PC-9 (cell line): ENCODE measurements around the gene COTL1. TPM values are rescaled to one million over a fixed set of nuclear protein-coding genes. Genes with fewer than 3 reads are reported as not detected.

Experiments used
- BruUV-seq: library from RNA; stranded (reverse); fragments of 400-500 nt; replicated peaks from 2 replicates; lab custom pipeline; 2021; lab: Mats Ljungman, UMichigan
- CTCF ChIA-PET: fragments of 300-600 bp; sonication (Branson Sonifier 250); formaldehyde crosslinking; loops from one replicate; lab custom pipeline; 2022; ENCODE audit warnings: antibody characterized with exemption; lab: Charles Lee
- POLR2A ChIA-PET: fragments of 300-600 bp; sonication (Branson Sonifier 250); formaldehyde crosslinking; loops from one replicate; lab custom pipeline; 2022; ENCODE audit warnings: antibody characterized with exemption; ENCODE audit not compliant: unreplicated experiment; lab: Charles Lee
- DNase-seq, 2 experiments: peaks; one replicate each; pipeline versions ENCODE4 v3.0.0 to v3.0.0-alpha.2; 2015 to 2022; ENCODE audit warnings: mixed read lengths in 1 of 2
- H2AFZ ChIP-seq: fragments of 200-600 bp; sonication (generic); 2 replicates; pipeline ENCODE4 v1.8.1; 2017; ENCODE audit warnings: antibody characterized with exemption
- H3F3A ChIP-seq: fragments of 200-600 bp; sonication (generic); 2 replicates; pipeline ENCODE4 v1.8.1; 2017; ENCODE audit warnings: antibody characterized with exemption, mild to moderate bottlenecking, low read depth; ENCODE audit not compliant: insufficient read depth
- H3K27ac ChIP-seq: fragments of 200-600 bp; sonication (generic); 2 replicates; pipeline ENCODE4 v1.6.1; 2016; ENCODE audit warnings: mixed run types
- H3K27me3 ChIP-seq: fragments of 200-600 bp; sonication (generic); 2 replicates; pipeline ENCODE4 v1.6.1; 2016; ENCODE audit warnings: low read depth, mixed run types; ENCODE audit not compliant: insufficient read depth
- H3K36me3 ChIP-seq: fragments of 200-600 bp; sonication (generic); 2 replicates; pipeline ENCODE4 v1.6.1; 2016; ENCODE audit warnings: low read depth, mixed run types
- H3K4me1 ChIP-seq: fragments of 200-600 bp; sonication (generic); replicated peaks from 2 replicates; pipeline ENCODE4 v1.6.1; 2016; ENCODE audit warnings: mixed run types; ENCODE audit not compliant: insufficient read depth
- H3K4me2 ChIP-seq: fragments of 200-600 bp; sonication (generic); 2 replicates; pipeline ENCODE4 v1.6.1; 2017; ENCODE audit warnings: mixed run types
- H3K4me3 ChIP-seq: fragments of 200-600 bp; sonication (generic); 2 replicates; pipeline ENCODE4 v1.6.1; 2016; ENCODE audit warnings: mixed run types
- H3K79me2 ChIP-seq: fragments of 200-600 bp; sonication (generic); 2 replicates; pipeline ENCODE4 v1.6.1; 2017; ENCODE audit warnings: low read depth, mixed run types
- H3K9me2 ChIP-seq: fragments of 200-600 bp; sonication (generic); 2 replicates; pipeline ENCODE4 v1.8.1; 2017; ENCODE audit warnings: mild to moderate bottlenecking; ENCODE audit not compliant: insufficient read depth
- H3K9me3 ChIP-seq: fragments of 200-600 bp; sonication (generic); 2 replicates; pipeline ENCODE4 v1.8.1; 2016; ENCODE audit warnings: low read depth; ENCODE audit not compliant: insufficient read depth
- H4K20me1 ChIP-seq: fragments of 200-600 bp; sonication (generic); 2 replicates; pipeline ENCODE4 v1.8.1; 2017; ENCODE audit not compliant: insufficient read depth
- EZH2 ChIP-seq: fragments of 200-600 bp; sonication (generic); IDR thresholded peaks from 2 replicates; pipeline ENCODE4 v1.8.0; 2017; ENCODE audit warnings: antibody characterized with exemption, low read depth
- intact Hi-C: fragments of 100-400 bp; cut with micrococcal nuclease; formaldehyde crosslinking; loops from one replicate; pipeline ENCODE4 v1.10.0; 2022; ENCODE audit not compliant: unreplicated experiment
- total RNA-seq: library from RNA; stranded (reverse); gene quantifications from 2 replicates; pipeline ENCODE4 v1.2.3, GENCODE V29; 2021
- TF ChIP-seq, protein P1 (sequence below): fragments of 200-600 bp; sonication (generic); conservative IDR thresholded peaks from 2 replicates; pipeline ENCODE4 v1.6.1; 2017; ENCODE audit warnings: mixed run types, antibody characterized with exemption, mild to moderate bottlenecking, moderate library complexity

COTL1 gene
- total RNA-seq, 1 experiment from 2014 or later, result 512 TPM

DNA sequence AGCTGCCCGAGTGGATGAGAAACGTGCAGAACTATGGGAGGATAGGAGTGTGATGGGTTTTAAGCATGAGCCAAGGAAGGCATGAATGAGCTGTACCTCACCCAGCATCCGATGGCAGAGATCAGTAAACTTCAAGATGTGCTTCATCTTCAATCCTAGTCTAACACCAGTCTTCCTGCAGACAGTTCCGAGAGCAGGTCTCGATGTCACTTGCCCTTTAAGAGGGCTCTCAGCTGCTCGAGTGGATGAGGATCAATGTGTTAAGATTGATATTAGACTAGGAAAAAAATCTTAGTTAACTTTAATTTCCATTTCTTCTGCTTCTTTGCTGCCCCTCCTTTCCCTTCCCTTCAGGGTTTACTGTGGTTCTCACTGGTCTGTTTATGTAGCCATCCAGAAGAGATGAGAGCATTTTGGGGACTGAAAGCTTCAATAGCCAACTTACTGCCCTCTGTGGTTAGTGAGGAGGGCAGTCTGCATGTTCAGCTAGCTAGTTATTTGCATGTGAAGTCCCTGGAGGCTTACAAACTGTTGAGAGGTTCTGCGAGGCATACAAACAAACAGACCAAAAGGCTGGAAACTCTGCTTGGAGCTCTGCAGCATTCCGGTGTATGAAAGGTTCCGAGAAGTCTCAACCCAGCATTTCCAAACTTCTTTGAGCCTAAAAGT, 45.7 kb upstream of the COTL1 start:
- Histone ChIP-seq H2AFZ (no peak overlapping the region), H3K4me3 (no peak overlapping the region), H3K27ac (no peak overlapping the region), H3K36me3 (peaks cover 4% of the 10 kb centered on the region; the same call in 1 of the 2 replicates), H3F3A (0 out of 2 replicates have a peak, but pooled peaks cover 5% of the 10 kb centered on the region), H3K4me1 (no peaks in the 10 kb centered on the region), H4K20me1 (no peaks in the 10 kb centered on the region), H3K79me2 (no peaks in the 10 kb centered on the region), H3K9me2 (no peaks in the 10 kb centered on the region), H3K27me3 (no peaks in the 10 kb centered on the region), H3K4me2 (no peak overlapping the region), H3K9me3 (no peaks in the 10 kb centered on the region)
- TF ChIP-seq EZH2, result no peak
- TF ChIP-seq, protein P1, sequence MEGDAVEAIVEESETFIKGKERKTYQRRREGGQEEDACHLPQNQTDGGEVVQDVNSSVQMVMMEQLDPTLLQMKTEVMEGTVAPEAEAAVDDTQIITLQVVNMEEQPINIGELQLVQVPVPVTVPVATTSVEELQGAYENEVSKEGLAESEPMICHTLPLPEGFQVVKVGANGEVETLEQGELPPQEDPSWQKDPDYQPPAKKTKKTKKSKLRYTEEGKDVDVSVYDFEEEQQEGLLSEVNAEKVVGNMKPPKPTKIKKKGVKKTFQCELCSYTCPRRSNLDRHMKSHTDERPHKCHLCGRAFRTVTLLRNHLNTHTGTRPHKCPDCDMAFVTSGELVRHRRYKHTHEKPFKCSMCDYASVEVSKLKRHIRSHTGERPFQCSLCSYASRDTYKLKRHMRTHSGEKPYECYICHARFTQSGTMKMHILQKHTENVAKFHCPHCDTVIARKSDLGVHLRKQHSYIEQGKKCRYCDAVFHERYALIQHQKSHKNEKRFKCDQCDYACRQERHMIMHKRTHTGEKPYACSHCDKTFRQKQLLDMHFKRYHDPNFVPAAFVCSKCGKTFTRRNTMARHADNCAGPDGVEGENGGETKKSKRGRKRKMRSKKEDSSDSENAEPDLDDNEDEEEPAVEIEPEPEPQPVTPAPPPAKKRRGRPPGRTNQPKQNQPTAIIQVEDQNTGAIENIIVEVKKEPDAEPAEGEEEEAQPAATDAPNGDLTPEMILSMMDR, result no peak
- CTCF ChIA-PET, result no interaction called here
- POLR2A ChIA-PET, result interaction anchor here (0.6 to 0.7 kb wide), 3 partner anchors 38 to 690 kb away, joined by 5 to 24 read pairs (median 8); no protein-coding TSS in a partner anchor
- no peak for DNase-seq
- intact Hi-C loops, result no loop called here
- BruUV-seq, result no TSS peak

DNA sequence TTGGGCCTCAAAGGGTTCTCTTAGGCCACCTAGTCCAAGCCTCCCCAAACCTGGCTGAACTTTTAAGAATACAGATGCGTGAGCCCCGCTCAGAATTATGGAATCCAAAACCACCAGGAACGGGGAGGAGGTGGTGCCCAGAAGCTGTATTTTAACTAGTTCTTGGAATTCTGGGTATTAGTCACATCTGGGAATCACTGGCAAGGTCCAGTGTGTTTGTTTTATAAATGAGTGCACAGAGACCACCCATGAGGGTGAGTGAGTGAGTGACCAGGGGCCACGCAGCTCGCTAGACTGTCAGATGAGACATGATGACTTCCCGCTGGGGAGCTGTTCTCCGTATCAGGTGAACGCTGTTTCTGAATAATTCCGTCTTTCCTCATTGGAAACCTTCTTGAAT, 44.6 kb upstream of the COTL1 start:
- Histone ChIP-seq H3K4me1 (no peaks in the 10 kb centered on the region), H3K9me3 (no peaks in the 10 kb centered on the region), H2AFZ (no peak overlapping the region), H3K4me3 (no peak overlapping the region), H3K79me2 (no peaks in the 10 kb centered on the region), H3K27ac (no peak overlapping the region), H3K27me3 (no peaks in the 10 kb centered on the region), H3K9me2 (no peaks in the 10 kb centered on the region), H3K36me3 (peaks cover 4% of the 10 kb centered on the region; the same call in 1 of the 2 replicates), H3F3A (0 out of 2 replicates have a peak, but pooled peaks cover 1% of the 10 kb centered on the region), H3K4me2 (no peak overlapping the region), H4K20me1 (no peaks in the 10 kb centered on the region)
- no TSS peak for BruUV-seq
- ChIA-PET POLR2A (no interaction called here), CTCF (no interaction called here)
- intact Hi-C loops, result no loop called here
- TF ChIP-seq EZH2, result no peak
- TF ChIP-seq, protein P1, result no peak
- no peak for DNase-seq

GRCh38 chr16:84661418-84662060, 43.7 kb upstream of the COTL1 start:
- H3K9me3 ChIP-seq, result no peaks in the 10 kb centered on the region
- H3K9me2 ChIP-seq, result no peaks in the 10 kb centered on the region
- no peak for DNase-seq
- no peaks in the 10 kb centered on the region for H3K79me2 ChIP-seq
- no peak overlapping the region for H3K4me3 ChIP-seq
- H3K27me3 ChIP-seq, result no peaks in the 10 kb centered on the region
- no peaks in the 10 kb centered on the region for H3F3A ChIP-seq
- H2AFZ ChIP-seq, result no peak overlapping the region
- H3K4me1 ChIP-seq, result no peaks in the 10 kb centered on the region
- no peaks in the 10 kb centered on the region for H4K20me1 ChIP-seq
- intact Hi-C loops, result no loop called here
- no peak overlapping the region for H3K4me2 ChIP-seq
- BruUV-seq, result no TSS peak
- no peak overlapping the region for H3K27ac ChIP-seq
- ChIA-PET POLR2A (no interaction called here), CTCF (no interaction called here)
- TF ChIP-seq EZH2, result no peak
- TF ChIP-seq, protein P1, result no peak
- peaks cover 4% of the 10 kb centered on the region; the same call in 1 of the 2 replicates for H3K36me3 ChIP-seq
